Adrenal gland (tissue), 12 donors: ENCODE measurements around the gene ACSM3. TPM values are rescaled to one million over a fixed set of nuclear protein-coding genes. Genes with fewer than 3 reads are reported as not detected.

Experiments
- DNase-seq, 7 donors: peaks; one replicate each; pipeline ENCODE4 v3.0.0-alpha.2; 2019 to 2020
- H3K27ac ChIP-seq, 5 donors: fragments of 200-600 bp; sonication (generic) in 4 of 5; 1 replicate in 3 of 5; 2 replicates in 2 of 5; pipeline versions ENCODE4 v1.5.1 to v1.8.0; 2016 to 2020; ENCODE audit warnings: mild to moderate bottlenecking in 1 of 5
- H3K27me3 ChIP-seq: fragments of 200-600 bp; 2 replicates; pipeline ENCODE4 v1.8.0; 2021
- H3K36me3 ChIP-seq, 2 donors: fragments of 200-600 bp; replicated peaks in 1 of 2; 1 replicate in 1 of 2; 2 replicates in 1 of 2; pipeline versions ENCODE4 v1.5.1 to v1.8.0; 2018 to 2022
- H3K4me1 ChIP-seq, 2 donors: fragments of 200-600 bp; replicated peaks in 1 of 2; 1 replicate in 1 of 2; 2 replicates in 1 of 2; pipeline versions ENCODE4 v1.5.1 to v1.8.0; 2018 to 2021
- H3K4me3 ChIP-seq, 4 donors: fragments of 200-600 bp; sonication (generic) in 3 of 4; one replicate each; pipeline ENCODE4 v1.5.1; 2016 to 2018
- H3K9me3 ChIP-seq, 3 donors: fragments of 200-600 bp; sonication (generic) in 1 of 3; replicated peaks in 1 of 3; 1 replicate in 2 of 3; 2 replicates in 1 of 3; pipeline versions ENCODE4 v1.5.1 to v1.8.0; 2016 to 2021
- CTCF ChIP-seq, 6 experiments: fragments of 450-650 bp in 4 of 6; fragments of 200-600 bp in 2 of 6; sonication (generic) in 1 of 6; IDR thresholded peaks; 1 replicate in 5 of 6; 2 replicates in 1 of 6; pipeline versions ENCODE4 v1.5.1 to v1.8.0; 2016 to 2021; ENCODE audit warnings: antibody characterized with exemption in 6 of 6, mild to moderate bottlenecking in 2 of 6, moderate library complexity in 1 of 6
- POLR2A ChIP-seq, 2 donors: fragments of 450-650 bp; IDR thresholded peaks; one replicate each; pipeline ENCODE4 v1.6.1; 2017; ENCODE audit warnings: antibody characterized with exemption in 2 of 2, mild to moderate bottlenecking in 2 of 2, moderate library complexity in 1 of 2
- WGBS, 4 donors: extraction: QIAGEN DNeasy Blood & Tissue Kit in 2 of 4; methylation state at CpG; one replicate each; pipeline versions ENCODE4 v1.1.5 to v1.1.7; 2013 to 2017; 5-methylcytosine and 5-hydroxymethylcytosine counted together
- intact Hi-C, 2 donors: fragments of 100-400 bp; cut with DNase I; formaldehyde crosslinking; loops; one replicate each; pipeline versions ENCODE4 v1.14.1 to v1.15.0; 2022 to 2023
- polyA plus RNA-seq, 3 donors: library from polyadenylated mRNA; stranded (reverse); fragments of 200-250 nt in 2 of 3; fragments of 350-450 nt in 1 of 3; fragmentation: Illumina TruSeq in 1 of 3; extraction: RNeasy Lipid Tissue Mini Kit (QIAGEN cat#74804) in 1 of 3; gene quantifications; one replicate each; pipeline ENCODE4 v1.2.3, GENCODE V29; 2013 to 2014
- total RNA-seq, 9 donors: library from RNA; depleted of rRNA in 4 of 9; stranded (reverse); fragments of >200 nt in 4 of 9; fragments of 120-200 nt in 1 of 9; fragmentation: NEBNext Ultra II Directional in 1 of 9; extraction: Animal tissue kit (Norgen Biotek cat#: 25700) in 1 of 9; gene quantifications; one replicate each; pipeline versions ENCODE4 v1.1.0 to v1.2.4, GENCODE V29; 2013 to 2023
- donor health status: healthy with polysubstance abuse.
- donor health status: Bipolar disorder and iron deficiency.
- donor health status: DM: yes; HTN: yes; CAD: no.
- donor health status: DM: no; HTN: no; CAD: no.
- donor health status: DM: no; HTN: no; CAD: no.
- donor health status: DM: yes; HTN: yes; CAD: no.

ACSM3 gene
- total and polyA plus RNA-seq, 12 donors = 4.7 to 99.4 (median 11.6) TPM

GRCh38 chr16:20766294-20766693, 2.5 kb downstream of the ACSM3 start:
- no peaks in the 10 kb centered on the region for H3K4me1 ChIP-seq
- intact Hi-C loops = no loop called here
- no peak for DNase-seq
- H3K27ac ChIP-seq = no peak overlapping the region
- H3K4me3 ChIP-seq = no peak overlapping the region
- no peaks in the 10 kb centered on the region for H3K27me3 ChIP-seq
- H3K36me3 ChIP-seq = no peaks in the 10 kb centered on the region
- no peak for TF ChIP-seq CTCF (IDR thresholded peaks at IDR 0.05)
- no peak for TF ChIP-seq POLR2A (IDR thresholded peaks at IDR 0.05)
- 87 to 93% (median 92%) methylated on average over 5 of the region's 5 CpGs for WGBS, 4 donors
- no peaks in the 10 kb centered on the region for H3K9me3 ChIP-seq

GRCh38 chr16:20767577-20767976, 3.8 kb downstream of the ACSM3 start:
- Histone ChIP-seq H3K9me3 (no peaks in the 10 kb centered on the region), H3K4me1 (no peaks in the 10 kb centered on the region), H3K27ac (no peak overlapping the region), H3K27me3 (no peaks in the 10 kb centered on the region), H3K4me3 (no peak overlapping the region), H3K36me3 (no peaks in the 10 kb centered on the region)
- TF ChIP-seq POLR2A (IDR thresholded peaks at IDR 0.05) = no peak
- TF ChIP-seq CTCF (IDR thresholded peaks at IDR 0.05) = no peak
- intact Hi-C loops = no loop called here
- no peak for DNase-seq

- no peak for DNase-seq
- H3K4me1 ChIP-seq = no peaks in the 10 kb centered on the region
- H3K9me3 ChIP-seq = no peaks in the 10 kb centered on the region
- TF ChIP-seq CTCF (IDR thresholded peaks at IDR 0.05) = no peak
- TF ChIP-seq POLR2A (IDR thresholded peaks at IDR 0.05) = no peak
- WGBS, 4 donors = 92 to 100% (median 96%) methylated on average over 1 of the region's 1 CpG
- H3K36me3 ChIP-seq = no peaks in the 10 kb centered on the region
- no peak overlapping the region for H3K4me3 ChIP-seq
- H3K27me3 ChIP-seq = no peaks in the 10 kb centered on the region
- intact Hi-C loops = no loop called here
- no peak overlapping the region for H3K27ac ChIP-seq
Observed at GRCh38 chr16:20768121-20768520, 4.3 kb downstream of the ACSM3 start.

GRCh38 chr16:20768818-20769217, 5.0 kb downstream of the ACSM3 start:
- no peak overlapping the region for H3K27ac ChIP-seq
- intact Hi-C loops = no loop called here
- 36 to 91% (median 61%) methylated on average over 1 of the region's 1 CpG for WGBS, 4 donors
- no peak for DNase-seq
- H3K36me3 ChIP-seq = no peaks in the 10 kb centered on the region
- H3K27me3 ChIP-seq = no peaks in the 10 kb centered on the region
- H3K4me1 ChIP-seq = no peaks in the 10 kb centered on the region
- no peak for TF ChIP-seq POLR2A (IDR thresholded peaks at IDR 0.05)
- TF ChIP-seq CTCF (IDR thresholded peaks at IDR 0.05) = no peak
- no peaks in the 10 kb centered on the region for H3K9me3 ChIP-seq
- no peak overlapping the region for H3K4me3 ChIP-seq
